ENCODE results near the gene LAMA3.

The LAMA3 gene

GRCh38 chr18:23669804-23670405 lies 19.3 kb upstream of the LAMA3 start:
- no peak overlapping the region for H3K4me3 ChIP-seq (ENCODE audit: insufficient read length, low read depth)
- no peak for TF ChIP-seq SUZ12 (IDR thresholded peaks at IDR 0.05; ENCODE audit: extremely low read depth, insufficient read depth, insufficient read length)
- TF ChIP-seq YY1 (IDR thresholded peaks at IDR 0.05; ENCODE audit: insufficient read depth, insufficient read length) = no peak
- no peak for TF ChIP-seq ZNF274 (IDR thresholded peaks at IDR 0.05; ENCODE audit: low read depth, low read length)
- peaks cover 3% of the 10 kb centered on the region for H3K4me1 ChIP-seq (ENCODE audit: insufficient read depth, insufficient read length)
- H3K27me3 ChIP-seq (ENCODE audit: insufficient read depth, insufficient read length) = peaks cover 4% of the 10 kb centered on the region
- no peaks in the 10 kb centered on the region for H3K36me3 ChIP-seq (ENCODE audit: insufficient read depth, insufficient read length, low read length)
- no peak overlapping the region for H3K9ac ChIP-seq (ENCODE audit: insufficient read length, low read depth)
- DNase-seq (ENCODE audit: low read depth, low spot score) = no peak
- no peaks in the 10 kb centered on the region for H3K9me3 ChIP-seq (ENCODE audit: insufficient read depth, low read length)

- H3K9me3 ChIP-seq (ENCODE audit: insufficient read depth, low read length) = no peaks in the 10 kb centered on the region
- no peak overlapping the region for H3K4me3 ChIP-seq (ENCODE audit: insufficient read length, low read depth)
- no peak for TF ChIP-seq SUZ12 (IDR thresholded peaks at IDR 0.05; ENCODE audit: extremely low read depth, insufficient read depth, insufficient read length)
- no peak for TF ChIP-seq YY1 (IDR thresholded peaks at IDR 0.05; ENCODE audit: insufficient read depth, insufficient read length)
- TF ChIP-seq ZNF274 (IDR thresholded peaks at IDR 0.05; ENCODE audit: low read depth, low read length) = no peak
- H3K9ac ChIP-seq (ENCODE audit: insufficient read length, low read depth) = no peak overlapping the region
- H3K27me3 ChIP-seq (ENCODE audit: insufficient read depth, insufficient read length) = peaks cover 4% of the 10 kb centered on the region
- peaks cover 3% of the 10 kb centered on the region for H3K4me1 ChIP-seq (ENCODE audit: insufficient read depth, insufficient read length)
- no peak for DNase-seq (ENCODE audit: low read depth, low spot score)
- no peaks in the 10 kb centered on the region for H3K36me3 ChIP-seq (ENCODE audit: insufficient read depth, insufficient read length, low read length)
Measured at GRCh38 chr18:23671564-23671963, 17.7 kb upstream of the LAMA3 start.

- no peak for DNase-seq (ENCODE audit: low read depth, low spot score)
- peaks cover 4% of the 10 kb centered on the region for H3K27me3 ChIP-seq (ENCODE audit: insufficient read depth, insufficient read length)
- TF ChIP-seq ZNF274 (IDR thresholded peaks at IDR 0.05; ENCODE audit: low read depth, low read length) (no peak), SUZ12 (IDR thresholded peaks at IDR 0.05; ENCODE audit: extremely low read depth, insufficient read depth, insufficient read length) (no peak), YY1 (IDR thresholded peaks at IDR 0.05; ENCODE audit: insufficient read depth, insufficient read length) (no peak)
Measured at GRCh38 chr18:23673725-23674124, 15.5 kb upstream of the LAMA3 start.

DNA sequence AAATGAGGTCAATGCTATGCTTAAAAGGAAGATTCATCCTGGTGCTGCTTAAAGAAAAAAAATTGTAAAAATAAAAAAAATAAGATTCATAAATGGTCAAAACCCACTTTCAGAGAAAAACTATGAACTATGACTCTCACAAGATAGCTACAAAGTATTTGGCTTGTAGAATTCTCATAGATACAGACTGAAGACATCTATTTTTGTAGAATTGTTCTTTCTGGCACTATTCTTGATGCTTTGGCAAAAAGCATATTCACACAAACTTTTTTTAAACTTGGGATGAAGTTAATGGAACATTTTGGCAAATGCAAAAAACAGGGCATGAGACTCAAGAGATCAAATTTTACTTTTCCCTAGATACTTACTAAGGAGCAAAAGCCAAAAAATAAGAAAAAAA lies 14.0 kb upstream of the LAMA3 start:
- H3K27me3 ChIP-seq (ENCODE audit: insufficient read depth, insufficient read length) = no peaks in the 10 kb centered on the region
- no peaks in the 10 kb centered on the region for H3K9me3 ChIP-seq (ENCODE audit: insufficient read depth, low read length)
- H3K4me3 ChIP-seq (ENCODE audit: insufficient read length, low read depth) = no peak overlapping the region
- peaks cover 3% of the 10 kb centered on the region for H3K4me1 ChIP-seq (ENCODE audit: insufficient read depth, insufficient read length)
- DNase-seq (ENCODE audit: low read depth, low spot score) = no peak
- no peaks in the 10 kb centered on the region for H3K36me3 ChIP-seq (ENCODE audit: insufficient read depth, insufficient read length, low read length)
- TF ChIP-seq ZNF274 (IDR thresholded peaks at IDR 0.05; ENCODE audit: low read depth, low read length) (no peak), SUZ12 (IDR thresholded peaks at IDR 0.05; ENCODE audit: extremely low read depth, insufficient read depth, insufficient read length) (no peak), YY1 (IDR thresholded peaks at IDR 0.05; ENCODE audit: insufficient read depth, insufficient read length) (no peak)
- H3K9ac ChIP-seq (ENCODE audit: insufficient read length, low read depth) = no peak overlapping the region

More at GRCh38 chr18:23673725-23674124, 15.5 kb upstream of the LAMA3 start:
- no peak overlapping the region for H3K4me3 ChIP-seq (ENCODE audit: insufficient read length, low read depth)
- H3K9ac ChIP-seq (ENCODE audit: insufficient read length, low read depth) = no peak overlapping the region
- H3K9me3 ChIP-seq (ENCODE audit: insufficient read depth, low read length) = no peaks in the 10 kb centered on the region
- peaks cover 3% of the 10 kb centered on the region for H3K4me1 ChIP-seq (ENCODE audit: insufficient read depth, insufficient read length)
- H3K36me3 ChIP-seq (ENCODE audit: insufficient read depth, insufficient read length, low read length) = no peaks in the 10 kb centered on the region

GRCh38 chr18:23675896-23676295 lies 13.4 kb upstream of the LAMA3 start:
- peaks cover 3% of the 10 kb centered on the region for H3K4me1 ChIP-seq (ENCODE audit: insufficient read depth, insufficient read length)
- no peak overlapping the region for H3K4me3 ChIP-seq (ENCODE audit: insufficient read length, low read depth)
- no peak for TF ChIP-seq YY1 (IDR thresholded peaks at IDR 0.05; ENCODE audit: insufficient read depth, insufficient read length)
- TF ChIP-seq ZNF274 (IDR thresholded peaks at IDR 0.05; ENCODE audit: low read depth, low read length) = no peak
- no peak for TF ChIP-seq SUZ12 (IDR thresholded peaks at IDR 0.05; ENCODE audit: extremely low read depth, insufficient read depth, insufficient read length)
- no peak overlapping the region for H3K9ac ChIP-seq (ENCODE audit: insufficient read length, low read depth)
- no peaks in the 10 kb centered on the region for H3K36me3 ChIP-seq (ENCODE audit: insufficient read depth, insufficient read length, low read length)
- no peaks in the 10 kb centered on the region for H3K9me3 ChIP-seq (ENCODE audit: insufficient read depth, low read length)
- no peaks in the 10 kb centered on the region for H3K27me3 ChIP-seq (ENCODE audit: insufficient read depth, insufficient read length)
- no peak for DNase-seq (ENCODE audit: low read depth, low spot score)

DNA sequence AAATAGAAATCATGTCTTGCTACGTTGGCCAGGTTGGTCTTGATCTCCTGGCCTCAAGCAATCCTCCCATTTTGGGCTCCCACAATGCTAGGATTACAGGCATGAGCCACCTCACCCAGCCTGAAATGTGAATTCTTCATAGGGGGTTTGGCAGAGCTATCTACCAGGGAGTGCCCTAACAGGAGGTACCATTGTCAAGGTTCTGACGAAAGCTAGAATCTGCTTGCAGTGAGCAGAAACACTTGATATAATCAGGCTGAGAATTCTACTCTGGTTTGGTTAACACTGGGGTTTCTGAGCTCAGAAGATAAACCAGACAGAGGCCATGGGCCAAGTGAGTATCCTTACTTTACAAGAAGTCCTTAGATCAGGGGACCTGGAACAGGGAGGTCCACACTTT lies 7.2 kb upstream of the LAMA3 start:
- H3K4me1 ChIP-seq (ENCODE audit: insufficient read depth, insufficient read length) = no peaks in the 10 kb centered on the region
- TF ChIP-seq SUZ12 (IDR thresholded peaks at IDR 0.05; ENCODE audit: extremely low read depth, insufficient read depth, insufficient read length) = no peak
- TF ChIP-seq ZNF274 (IDR thresholded peaks at IDR 0.05; ENCODE audit: low read depth, low read length) = no peak
- TF ChIP-seq YY1 (IDR thresholded peaks at IDR 0.05; ENCODE audit: insufficient read depth, insufficient read length) = no peak
- no peak overlapping the region for H3K9ac ChIP-seq (ENCODE audit: insufficient read length, low read depth)
- DNase-seq (ENCODE audit: low read depth, low spot score) = no peak
- no peaks in the 10 kb centered on the region for H3K9me3 ChIP-seq (ENCODE audit: insufficient read depth, low read length)
- peaks cover 3% of the 10 kb centered on the region for H3K27me3 ChIP-seq (ENCODE audit: insufficient read depth, insufficient read length)
- no peak overlapping the region for H3K4me3 ChIP-seq (ENCODE audit: insufficient read length, low read depth)
- H3K36me3 ChIP-seq (ENCODE audit: insufficient read depth, insufficient read length, low read length) = no peaks in the 10 kb centered on the region

DNA sequence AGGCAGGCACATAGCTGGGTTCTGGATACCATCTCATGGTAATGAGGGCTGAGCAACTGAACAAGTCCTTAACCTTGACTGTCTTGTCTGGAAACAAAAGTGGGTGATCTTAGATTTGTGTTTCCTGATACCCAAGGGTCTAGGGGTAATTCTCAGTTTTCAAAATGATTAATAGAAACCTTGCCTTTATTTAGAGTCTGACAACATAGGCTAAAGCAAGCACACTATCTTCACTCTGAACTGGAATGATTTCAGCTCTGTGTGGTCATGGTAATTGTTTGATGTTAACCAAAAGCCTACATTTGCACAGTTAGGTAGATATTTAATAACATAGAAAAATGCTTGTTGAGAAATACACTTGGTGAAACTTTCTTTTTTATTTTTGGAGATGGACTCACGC lies 6.8 kb upstream of the LAMA3 start:
- Histone ChIP-seq H3K36me3 (ENCODE audit: insufficient read depth, insufficient read length, low read length) (no peaks in the 10 kb centered on the region), H3K9ac (ENCODE audit: insufficient read length, low read depth) (no peak overlapping the region), H3K4me3 (ENCODE audit: insufficient read length, low read depth) (no peak overlapping the region), H3K27me3 (ENCODE audit: insufficient read depth, insufficient read length) (peaks cover 5% of the 10 kb centered on the region), H3K9me3 (ENCODE audit: insufficient read depth, low read length) (no peaks in the 10 kb centered on the region), H3K4me1 (ENCODE audit: insufficient read depth, insufficient read length) (no peaks in the 10 kb centered on the region)
- TF ChIP-seq ZNF274 (IDR thresholded peaks at IDR 0.05; ENCODE audit: low read depth, low read length) (no peak), YY1 (IDR thresholded peaks at IDR 0.05; ENCODE audit: insufficient read depth, insufficient read length) (no peak), SUZ12 (IDR thresholded peaks at IDR 0.05; ENCODE audit: extremely low read depth, insufficient read depth, insufficient read length) (no peak)
- no peak for DNase-seq (ENCODE audit: low read depth, low spot score)
